ENCODE data around the gene GPR137C. TPM values are rescaled to one million over a fixed set of nuclear protein-coding genes. Genes with fewer than 3 reads are reported as not detected.

GPR137C gene
- total and polyA plus RNA-seq, 2 of the 4 experiments (the other 2 are of a cell fraction), result 0.72 to 0.91 TPM

DNA sequence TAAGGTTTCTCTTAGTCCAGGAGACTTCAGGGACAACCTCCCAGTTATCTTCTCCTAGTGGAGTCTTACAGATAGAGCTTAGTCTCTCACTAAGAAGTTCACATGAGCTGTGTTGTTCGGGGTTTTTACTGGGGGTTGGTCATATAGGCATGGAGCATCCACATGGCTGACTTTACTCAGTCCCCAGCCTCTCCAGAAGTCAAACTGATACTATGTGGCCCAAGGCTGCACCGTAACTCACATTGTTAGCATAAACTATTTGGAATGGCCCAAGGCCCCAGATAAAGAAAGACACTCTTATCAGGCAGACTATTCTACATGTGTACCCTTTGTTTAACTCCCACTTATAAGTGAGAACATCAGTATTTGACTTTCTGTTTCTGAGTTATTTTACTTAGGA, 23.2 kb downstream of the GPR137C start:
- no TSS peak for BruUV-seq (replicated peaks)
- no peak for ATAC-seq (ENCODE audit: low read depth)

More for the DNA sequence above, 23.2 kb downstream of the GPR137C start:
- H3K4me1 ChIP-seq (ENCODE audit: control insufficient read depth, insufficient read depth, low read length), result no peaks in the 10 kb centered on the region
- H2BK15ac ChIP-seq (ENCODE audit: low read depth, low read length), result no peak overlapping the region
- intact Hi-C loops (cut with micrococcal nuclease) (no loop called here), in situ Hi-C loops (cut with MboI; ENCODE audit: low sequenced_read_pairs) (no loop called here), dilution Hi-C loops (cut with HindIII; ENCODE audit: low sequenced_read_pairs, unreplicated experiment) (no loop called here)
- 100% methylated on average over 1 of the region's 2 CpGs; no CpG with 5 or more reads in 1 of the 2 experiments for WGBS, 2 experiments (ENCODE audit: extremely low coverage in 2 of 2, insufficient read length in 1 of 2)
- H4K91ac ChIP-seq (ENCODE audit: insufficient read depth, low read depth, low read length), result no peak overlapping the region
- CTCF ChIA-PET, result no interaction called here
- H3K9me3 ChIP-seq (ENCODE audit: control insufficient read depth, insufficient read depth, low read length), result 0 out of 2 replicates have a peak, but pooled peaks cover 2% of the 10 kb centered on the region
- H2AK5ac ChIP-seq (ENCODE audit: low read depth, low read length), result no peak overlapping the region
- H4K20me1 ChIP-seq (ENCODE audit: insufficient read depth, low read length), result no peaks in the 10 kb centered on the region
- H3K79me1 ChIP-seq (ENCODE audit: low read depth in 1 of 2, low read length in 2 of 2), result no peaks in the 10 kb centered on the region
- H2AK9ac ChIP-seq (replicated peaks; ENCODE audit: low read depth, low read length, poor library complexity), result no peak overlapping the region
- H3K36me3 ChIP-seq (ENCODE audit: control insufficient read depth, insufficient read depth, low read length), result no peaks in the 10 kb centered on the region
- H3K9ac ChIP-seq (ENCODE audit: low read depth, low read length), result no peak overlapping the region
- H3K56ac ChIP-seq (ENCODE audit: extremely low read depth, insufficient read depth, low read length), result no peak overlapping the region
- POLR2A ChIA-PET (ENCODE audit: unreplicated experiment), result no interaction called here
- H3K27me3 ChIP-seq (ENCODE audit: control insufficient read depth, insufficient read depth, low read length), result no peaks in the 10 kb centered on the region
- no peak overlapping the region for H4K8ac ChIP-seq (ENCODE audit: low read depth in 2 of 2, low read length in 2 of 2)
- no peak overlapping the region for H4K5ac ChIP-seq (ENCODE audit: low read depth, low read length)
- no peak for DNase-seq
- no peak overlapping the region for H3K27ac ChIP-seq (ENCODE audit: insufficient read depth, low read length)
- H3K4me3 ChIP-seq (ENCODE audit: insufficient read depth, low read depth, low read length), result no peak overlapping the region
- no peak overlapping the region for H2AFZ ChIP-seq (replicated peaks; ENCODE audit: low read length, poor library complexity)
- no peaks in the 10 kb centered on the region; the same call in 1 of the 2 replicates for H3K9me1 ChIP-seq (ENCODE audit: insufficient read depth, low read length)
- TF ChIP-seq RFX5 (IDR thresholded peaks at IDR 0.05; ENCODE audit: low read depth, low read length) (no peak), MAFK (IDR thresholded peaks at IDR 0.05; ENCODE audit: low read depth, low read length) (no peak), BHLHE40 (IDR thresholded peaks at IDR 0.05; ENCODE audit: low read depth, low read length) (no peak), CHD1 (IDR thresholded peaks at IDR 0.05; ENCODE audit: low read depth, low read length) (no peak), FOS (IDR thresholded peaks at IDR 0.05; ENCODE audit: low read depth, low read length) (no peak), NFE2L2 (IDR thresholded peaks at IDR 0.05; ENCODE audit: low read depth, low read length) (no peak), POLR2A (IDR thresholded peaks at IDR 0.05; ENCODE audit: low read depth, low read length) (no peak), SMC3 (IDR thresholded peaks at IDR 0.05; ENCODE audit: low read depth, low read length) (no peak), CEBPB (IDR thresholded peaks at IDR 0.05; ENCODE audit: low read depth, low read length) (no peak), MXI1 (IDR thresholded peaks at IDR 0.05; ENCODE audit: borderline replicate concordance, low read depth, low read length) (no peak), RAD21 (IDR thresholded peaks at IDR 0.05; ENCODE audit: low read length) (no peak), MAZ (IDR thresholded peaks at IDR 0.05; ENCODE audit: borderline replicate concordance, low read depth, low read length) (no peak), RCOR1 (IDR thresholded peaks at IDR 0.05; ENCODE audit: insufficient replicate concordance, low read length) (no peak)
- TF ChIP-seq, protein P1, sequence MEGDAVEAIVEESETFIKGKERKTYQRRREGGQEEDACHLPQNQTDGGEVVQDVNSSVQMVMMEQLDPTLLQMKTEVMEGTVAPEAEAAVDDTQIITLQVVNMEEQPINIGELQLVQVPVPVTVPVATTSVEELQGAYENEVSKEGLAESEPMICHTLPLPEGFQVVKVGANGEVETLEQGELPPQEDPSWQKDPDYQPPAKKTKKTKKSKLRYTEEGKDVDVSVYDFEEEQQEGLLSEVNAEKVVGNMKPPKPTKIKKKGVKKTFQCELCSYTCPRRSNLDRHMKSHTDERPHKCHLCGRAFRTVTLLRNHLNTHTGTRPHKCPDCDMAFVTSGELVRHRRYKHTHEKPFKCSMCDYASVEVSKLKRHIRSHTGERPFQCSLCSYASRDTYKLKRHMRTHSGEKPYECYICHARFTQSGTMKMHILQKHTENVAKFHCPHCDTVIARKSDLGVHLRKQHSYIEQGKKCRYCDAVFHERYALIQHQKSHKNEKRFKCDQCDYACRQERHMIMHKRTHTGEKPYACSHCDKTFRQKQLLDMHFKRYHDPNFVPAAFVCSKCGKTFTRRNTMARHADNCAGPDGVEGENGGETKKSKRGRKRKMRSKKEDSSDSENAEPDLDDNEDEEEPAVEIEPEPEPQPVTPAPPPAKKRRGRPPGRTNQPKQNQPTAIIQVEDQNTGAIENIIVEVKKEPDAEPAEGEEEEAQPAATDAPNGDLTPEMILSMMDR (conservative IDR thresholded peaks at IDR 0.05; ENCODE audit: low read depth, low read length), result no peak
- TF ChIP-seq, protein P2, sequence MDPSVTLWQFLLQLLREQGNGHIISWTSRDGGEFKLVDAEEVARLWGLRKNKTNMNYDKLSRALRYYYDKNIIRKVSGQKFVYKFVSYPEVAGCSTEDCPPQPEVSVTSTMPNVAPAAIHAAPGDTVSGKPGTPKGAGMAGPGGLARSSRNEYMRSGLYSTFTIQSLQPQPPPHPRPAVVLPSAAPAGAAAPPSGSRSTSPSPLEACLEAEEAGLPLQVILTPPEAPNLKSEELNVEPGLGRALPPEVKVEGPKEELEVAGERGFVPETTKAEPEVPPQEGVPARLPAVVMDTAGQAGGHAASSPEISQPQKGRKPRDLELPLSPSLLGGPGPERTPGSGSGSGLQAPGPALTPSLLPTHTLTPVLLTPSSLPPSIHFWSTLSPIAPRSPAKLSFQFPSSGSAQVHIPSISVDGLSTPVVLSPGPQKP (IDR thresholded peaks at IDR 0.05; ENCODE audit: borderline replicate concordance, low read depth, low read length), result no peak
- TF ChIP-seq, protein P3, sequence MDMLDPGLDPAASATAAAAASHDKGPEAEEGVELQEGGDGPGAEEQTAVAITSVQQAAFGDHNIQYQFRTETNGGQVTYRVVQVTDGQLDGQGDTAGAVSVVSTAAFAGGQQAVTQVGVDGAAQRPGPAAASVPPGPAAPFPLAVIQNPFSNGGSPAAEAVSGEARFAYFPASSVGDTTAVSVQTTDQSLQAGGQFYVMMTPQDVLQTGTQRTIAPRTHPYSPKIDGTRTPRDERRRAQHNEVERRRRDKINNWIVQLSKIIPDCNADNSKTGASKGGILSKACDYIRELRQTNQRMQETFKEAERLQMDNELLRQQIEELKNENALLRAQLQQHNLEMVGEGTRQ (IDR thresholded peaks at IDR 0.05; ENCODE audit: low read depth, low read length), result no peak
- no peak overlapping the region for H3K4me2 ChIP-seq (ENCODE audit: low read depth, low read length)
- H3K18ac ChIP-seq (ENCODE audit: low read depth, low read length), result no peak overlapping the region
- no peak overlapping the region for H3K14ac ChIP-seq (replicated peaks; ENCODE audit: low read depth, low read length)
- H2BK5ac ChIP-seq (ENCODE audit: low read depth, low read length, poor library complexity, severe bottlenecking), result no peak overlapping the region
- H3K4ac ChIP-seq (ENCODE audit: low read depth, low read length), result no peak overlapping the region
- H3K23ac ChIP-seq (ENCODE audit: low read depth, low read length), result no peak overlapping the region
- no peak overlapping the region for H2BK20ac ChIP-seq (ENCODE audit: low read depth, low read length)
- no peak overlapping the region for H2BK120ac ChIP-seq (ENCODE audit: low read depth, low read length)
